IMR-90 (cell line): ENCODE results near the gene CORO7. TPM values are rescaled to one million over a fixed set of nuclear protein-coding genes. Genes with fewer than 3 reads are reported as not detected.

Experiments
- ATAC-seq: fragments of 200-7000 bp; cut with Tn5 transposase; 2 replicates; pipeline ENCODE4 v1.9.1; 2020; ENCODE audit warnings: low read depth, mild to moderate bottlenecking, moderate library complexity
- BruUV-seq: library from RNA; stranded (reverse); fragments of 400-500 nt; replicated peaks from 2 replicates; lab custom pipeline; 2021; lab: Mats Ljungman, UMichigan
- CTCF ChIA-PET: fragments of 300-600 bp; formaldehyde crosslinking; extraction: SDS; loops from one replicate; lab custom pipeline; 2021; ENCODE audit warnings: antibody characterized with exemption; lab: Yijun Ruan, JAX
- POLR2A ChIA-PET: fragments of 300-600 bp; sonication (Branson Sonifier 250); formaldehyde crosslinking; loops from one replicate; lab custom pipeline; 2022; ENCODE audit warnings: antibody characterized with exemption; ENCODE audit not compliant: unreplicated experiment; lab: Charles Lee
- DNase-seq: peaks from one replicate; pipeline ENCODE4 v3.0.0; 2013
- H2AFZ ChIP-seq: replicated peaks from 2 replicates; pipeline ENCODE3; 2013; ENCODE audit warnings: low read length, mild to moderate bottlenecking; ENCODE audit not compliant: poor library complexity
- H2AK5ac ChIP-seq: 2 replicates; pipeline ENCODE4 v1.6.1; 2013; ENCODE audit warnings: low read depth, low read length, inconsistent platforms
- H2AK9ac ChIP-seq: replicated peaks from 2 replicates; pipeline ENCODE3; 2013; ENCODE audit warnings: mild to moderate bottlenecking, low read depth, low read length, moderate library complexity; ENCODE audit not compliant: poor library complexity
- H2BK120ac ChIP-seq: 2 replicates; pipeline ENCODE4 v1.6.1; 2013; ENCODE audit warnings: low read depth, low read length, inconsistent platforms
- H2BK15ac ChIP-seq: 3 replicates; pipeline ENCODE4 v1.6.1; 2013; ENCODE audit warnings: low read depth, low read length, inconsistent platforms
- H2BK20ac ChIP-seq: 2 replicates; pipeline ENCODE4 v1.6.1; 2013; ENCODE audit warnings: low read depth, mild to moderate bottlenecking, inconsistent platforms, low read length, moderate library complexity
- H2BK5ac ChIP-seq: 2 replicates; pipeline ENCODE4 v1.6.1; 2013; ENCODE audit warnings: mild to moderate bottlenecking, low read depth, low read length, inconsistent platforms; ENCODE audit not compliant: poor library complexity, severe bottlenecking
- H3K14ac ChIP-seq: replicated peaks from 2 replicates; pipeline ENCODE4 v1.6.1; 2013; ENCODE audit warnings: low read depth, low read length, inconsistent platforms
- H3K18ac ChIP-seq: 2 replicates; pipeline ENCODE4 v1.6.1; 2013; ENCODE audit warnings: low read depth, low read length, control low read depth
- H3K23ac ChIP-seq: 2 replicates; pipeline ENCODE4 v1.6.1; 2013; ENCODE audit warnings: low read depth, low read length, inconsistent platforms
- H3K27ac ChIP-seq: 2 replicates; pipeline ENCODE4 v1.5.1; 2013; ENCODE audit warnings: mild to moderate bottlenecking, control low read depth, low read length; ENCODE audit not compliant: insufficient read depth
- H3K27me3 ChIP-seq: 2 replicates; pipeline ENCODE4 v1.6.1; 2013; ENCODE audit warnings: low read length; ENCODE audit not compliant: control insufficient read depth, insufficient read depth
- H3K36me3 ChIP-seq: 2 replicates; pipeline ENCODE4 v1.6.1; 2013; ENCODE audit warnings: low read length, mixed read lengths; ENCODE audit not compliant: control insufficient read depth, insufficient read depth
- H3K4ac ChIP-seq: 2 replicates; pipeline ENCODE4 v1.6.1; 2013; ENCODE audit warnings: low read depth, low read length, inconsistent platforms
- H3K4me1 ChIP-seq: 2 replicates; pipeline ENCODE4 v1.6.1; 2013; ENCODE audit warnings: low read length, mixed read lengths; ENCODE audit not compliant: control insufficient read depth, insufficient read depth
- H3K4me2 ChIP-seq: 2 replicates; pipeline ENCODE4 v1.6.1; 2013; ENCODE audit warnings: low read depth, mild to moderate bottlenecking, control low read depth, low read length, moderate library complexity
- H3K4me3 ChIP-seq: 2 replicates; pipeline ENCODE4 v1.5.1; 2013; ENCODE audit warnings: low read depth, mild to moderate bottlenecking, control low read depth, low read length, moderate library complexity; ENCODE audit not compliant: insufficient read depth
- H3K56ac ChIP-seq: 2 replicates; pipeline ENCODE4 v1.6.1; 2013; ENCODE audit warnings: low read length, inconsistent platforms; ENCODE audit not compliant: insufficient read depth; ENCODE audit errors: extremely low read depth
- H3K79me1 ChIP-seq, 2 experiments: 2 replicates each; pipeline ENCODE4 v1.6.1; 2013; ENCODE audit warnings: low read length in 2 of 2, inconsistent platforms in 1 of 2, low read depth in 1 of 2
- H3K9ac ChIP-seq: 2 replicates; pipeline ENCODE4 v1.6.1; 2013; ENCODE audit warnings: low read depth, low read length, control low read depth
- H3K9me1 ChIP-seq: 2 replicates; pipeline ENCODE4 v1.6.1; 2013; ENCODE audit warnings: low read length, inconsistent platforms; ENCODE audit not compliant: insufficient read depth
- H3K9me3 ChIP-seq: 2 replicates; pipeline ENCODE4 v1.6.1; 2013; ENCODE audit warnings: low read length; ENCODE audit not compliant: control insufficient read depth, insufficient read depth
- H4K20me1 ChIP-seq: 2 replicates; pipeline ENCODE4 v1.6.1; 2013; ENCODE audit warnings: low read length, inconsistent platforms; ENCODE audit not compliant: insufficient read depth
- H4K5ac ChIP-seq: 2 replicates; pipeline ENCODE4 v1.6.1; 2013; ENCODE audit warnings: mild to moderate bottlenecking, low read depth, low read length, control low read depth
- H4K8ac ChIP-seq, 2 experiments: 2 replicates each; pipeline ENCODE4 v1.6.1; 2013; ENCODE audit warnings: low read depth in 2 of 2, low read length in 2 of 2, control low read depth in 1 of 2, inconsistent platforms in 1 of 2
- H4K91ac ChIP-seq: 2 replicates; pipeline ENCODE4 v1.6.1; 2013; ENCODE audit warnings: low read depth, low read length, inconsistent platforms; ENCODE audit not compliant: insufficient read depth
- BHLHE40 ChIP-seq: fragments of 150-350 bp; IDR thresholded peaks from 2 replicates; pipeline ENCODE4 v1.6.1; 2016; ENCODE audit warnings: mild to moderate bottlenecking, low read depth, low read length
- CEBPB ChIP-seq: IDR thresholded peaks from 2 replicates; pipeline ENCODE4 v1.6.1; 2012; ENCODE audit warnings: low read depth, low read length, improper control_type of control experiment
- CHD1 ChIP-seq: IDR thresholded peaks from 2 replicates; pipeline ENCODE4 v1.6.1; 2012; ENCODE audit warnings: low read depth, low read length, improper control_type of control experiment
- ELK1 ChIP-seq: fragments of 150-350 bp; IDR thresholded peaks from 2 replicates; pipeline ENCODE4 v1.6.1; 2016; ENCODE audit warnings: low read depth, mild to moderate bottlenecking, low read length, moderate library complexity, borderline replicate concordance
- FOS ChIP-seq: fragments of 150-350 bp; IDR thresholded peaks from 2 replicates; pipeline ENCODE4 v1.6.1; 2016; ENCODE audit warnings: low read depth, low read length
- MAZ ChIP-seq: IDR thresholded peaks from 2 replicates; pipeline ENCODE4 v1.6.1; 2012; ENCODE audit warnings: low read depth, mild to moderate bottlenecking, low read length, improper control_type of control experiment, moderate library complexity, borderline replicate concordance
- MXI1 ChIP-seq: IDR thresholded peaks from 2 replicates; pipeline ENCODE4 v1.6.1; 2012; ENCODE audit warnings: low read depth, mild to moderate bottlenecking, low read length, moderate library complexity, borderline replicate concordance
- NFE2L2 ChIP-seq: fragments of 150-350 bp; IDR thresholded peaks from 2 replicates; pipeline ENCODE4 v1.6.1; 2016; ENCODE audit warnings: low read depth, mild to moderate bottlenecking, low read length
- POLR2A ChIP-seq: IDR thresholded peaks from 2 replicates; pipeline ENCODE4 v1.6.1; 2012; ENCODE audit warnings: mild to moderate bottlenecking, low read depth, low read length
- RAD21 ChIP-seq: IDR thresholded peaks from 2 replicates; pipeline ENCODE4 v1.6.1; 2012; ENCODE audit warnings: low read length, improper control_type of control experiment
- RCOR1 ChIP-seq: IDR thresholded peaks from 2 replicates; pipeline ENCODE4 v1.6.1; 2012; ENCODE audit warnings: mild to moderate bottlenecking, low read length, improper control_type of control experiment; ENCODE audit not compliant: insufficient replicate concordance
- SMC3 ChIP-seq: fragments of 150-350 bp; IDR thresholded peaks from 2 replicates; pipeline ENCODE4 v1.6.1; 2016; ENCODE audit warnings: low read depth, mild to moderate bottlenecking, antibody characterized with exemption, low read length, moderate library complexity
- USF2 ChIP-seq: fragments of 150-350 bp; IDR thresholded peaks from 2 replicates; pipeline ENCODE4 v1.6.1; 2017; ENCODE audit warnings: mild to moderate bottlenecking, antibody characterized with exemption, low read length, low read depth
- WGBS, 2 experiments: methylation state at CpG; one replicate each; pipeline versions ENCODE4 v1.1.5 to v1.1.7; 2013; ENCODE audit warnings: missing lambda C conversion rate in 2 of 2; ENCODE audit not compliant: insufficient read length in 1 of 2; ENCODE audit errors: extremely low coverage in 2 of 2; 5-methylcytosine and 5-hydroxymethylcytosine counted together
- dilution Hi-C: fragments of 300-500 bp; cut with HindIII; formaldehyde crosslinking; loops from one replicate; pipeline ENCODE4 v1.14.3; 2018; ENCODE audit warnings: low sequenced_read_pairs; ENCODE audit not compliant: unreplicated experiment
- in situ Hi-C: fragments of 300-500 bp; cut with MboI; formaldehyde crosslinking; loops from 3 replicates; pipeline ENCODE4 v1.14.3; 2019; ENCODE audit warnings: low sequenced_read_pairs, inconsistent platforms, mixed read lengths
- intact Hi-C: fragments of 100-400 bp; cut with micrococcal nuclease; formaldehyde crosslinking; loops from 2 replicates; pipeline ENCODE4 v1.10.0; 2022
- polyA plus RNA-seq, 3 experiments: library from polyadenylated mRNA; depleted of rRNA; stranded (reverse); fragments of >200 nt; gene quantifications; 2 replicates each; pipeline ENCODE4 v1.2.3, GENCODE V29; 2012; ENCODE audit warnings: low replicate concordance in 1 of 3
- total RNA-seq: library from RNA; depleted of rRNA; stranded (reverse); fragments of >200 nt; gene quantifications from 2 replicates; pipeline ENCODE4 v1.2.3, GENCODE V29; 2012
- TF ChIP-seq, protein P1 (sequence below): conservative IDR thresholded peaks from 2 replicates; pipeline ENCODE4 v1.5.1; 2012; ENCODE audit warnings: mild to moderate bottlenecking, low read depth, low read length, improper control_type of control experiment

The CORO7 gene
- total and polyA plus RNA-seq, 2 of the 4 experiments (the other 2 are of a cell fraction) = 6.3 to 26.7 TPM

DNA sequence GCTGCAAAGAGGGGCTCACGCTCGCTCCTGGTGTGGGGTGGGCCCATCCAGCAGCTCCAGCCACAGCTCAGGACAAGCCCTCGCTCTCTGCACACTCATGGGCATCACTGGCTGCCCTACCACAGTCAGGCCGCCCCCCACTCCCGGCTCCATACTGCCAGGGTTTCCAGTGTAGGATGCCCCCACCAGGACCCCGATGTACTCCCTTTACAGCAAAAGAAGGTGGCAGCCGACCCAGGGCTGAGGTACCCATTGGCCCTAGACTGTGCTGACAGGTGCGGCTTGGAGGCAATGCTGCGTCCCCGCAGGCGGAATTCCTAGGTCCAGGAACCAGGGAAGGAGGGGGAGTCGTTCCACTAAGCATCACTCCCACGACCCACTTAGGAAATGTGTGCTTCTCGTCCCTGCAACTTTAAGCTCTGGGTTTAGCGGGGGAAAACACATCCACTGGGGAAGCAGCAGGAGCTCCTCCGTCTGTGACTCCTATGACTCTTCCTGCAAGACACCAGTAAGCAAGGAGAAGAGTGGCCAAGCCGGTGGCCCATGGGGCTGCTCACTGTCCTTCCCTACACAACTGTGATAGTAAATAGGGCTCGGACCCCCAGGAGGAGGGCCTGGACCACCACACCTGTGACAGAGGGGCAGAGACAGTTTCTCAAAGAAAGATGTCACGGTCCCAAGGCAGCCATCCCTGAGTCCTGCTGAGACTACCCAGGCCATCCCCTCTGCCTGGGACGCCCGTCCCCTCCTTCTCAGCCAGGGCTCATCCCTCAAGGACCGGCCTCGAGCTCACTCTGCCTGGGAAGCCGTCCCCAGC is 13.1 kb downstream of the CORO7 start:
- intact Hi-C loops = loop anchor here (5.0 kb wide), 1 partner anchor 131 kb away; the partner anchor contains the start of gene TFAP4
- no peak overlapping the region for H2BK5ac ChIP-seq

More for the DNA sequence above, 13.1 kb downstream of the CORO7 start:
- H2BK120ac ChIP-seq = no peak overlapping the region
- TF ChIP-seq CHD1 (no peak), NFE2L2 (no peak), RCOR1 (no peak), CEBPB (no peak), RAD21 (no peak), USF2 (no peak), ELK1 (no peak), BHLHE40 (no peak), POLR2A (no peak), SMC3 (no peak), MXI1 (no peak), MAZ (no peak), FOS (no peak)
- TF ChIP-seq, protein P1, sequence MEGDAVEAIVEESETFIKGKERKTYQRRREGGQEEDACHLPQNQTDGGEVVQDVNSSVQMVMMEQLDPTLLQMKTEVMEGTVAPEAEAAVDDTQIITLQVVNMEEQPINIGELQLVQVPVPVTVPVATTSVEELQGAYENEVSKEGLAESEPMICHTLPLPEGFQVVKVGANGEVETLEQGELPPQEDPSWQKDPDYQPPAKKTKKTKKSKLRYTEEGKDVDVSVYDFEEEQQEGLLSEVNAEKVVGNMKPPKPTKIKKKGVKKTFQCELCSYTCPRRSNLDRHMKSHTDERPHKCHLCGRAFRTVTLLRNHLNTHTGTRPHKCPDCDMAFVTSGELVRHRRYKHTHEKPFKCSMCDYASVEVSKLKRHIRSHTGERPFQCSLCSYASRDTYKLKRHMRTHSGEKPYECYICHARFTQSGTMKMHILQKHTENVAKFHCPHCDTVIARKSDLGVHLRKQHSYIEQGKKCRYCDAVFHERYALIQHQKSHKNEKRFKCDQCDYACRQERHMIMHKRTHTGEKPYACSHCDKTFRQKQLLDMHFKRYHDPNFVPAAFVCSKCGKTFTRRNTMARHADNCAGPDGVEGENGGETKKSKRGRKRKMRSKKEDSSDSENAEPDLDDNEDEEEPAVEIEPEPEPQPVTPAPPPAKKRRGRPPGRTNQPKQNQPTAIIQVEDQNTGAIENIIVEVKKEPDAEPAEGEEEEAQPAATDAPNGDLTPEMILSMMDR = no peak
- H2AK5ac ChIP-seq = no peak overlapping the region
- H3K27ac ChIP-seq = no peak overlapping the region
- H3K14ac ChIP-seq = no peak overlapping the region
- H3K4me1 ChIP-seq = peaks cover 12% of the 10 kb centered on the region
- ChIA-PET CTCF (interaction anchor here (0.6 to 2.0 kb wide), 21 partner anchors 8 to 213 kb away, joined by 3 to 13 read pairs (median 4); partner anchors contain the start of genes PAM16 and TFAP4), POLR2A (no interaction called here)
- no peak overlapping the region for H2BK15ac ChIP-seq
- H3K18ac ChIP-seq = no peak overlapping the region
- H3K4me2 ChIP-seq = no peak overlapping the region
- in situ Hi-C loops = no loop called here
- no peak overlapping the region for H2BK20ac ChIP-seq
- 98% methylated on average over 7 of the region's 24 CpGs; no CpG with 5 or more reads in 1 of the 2 experiments for WGBS, 2 experiments
- no peak overlapping the region for H2AFZ ChIP-seq
- H3K27me3 ChIP-seq = no peaks in the 10 kb centered on the region
- H3K4me3 ChIP-seq = no peak overlapping the region
- peaks cover 23% of the 10 kb centered on the region for H4K20me1 ChIP-seq
- H3K56ac ChIP-seq = no peak overlapping the region
- peaks cover 8% of the 10 kb centered on the region for H3K9me1 ChIP-seq
- H3K9me3 ChIP-seq = no peaks in the 10 kb centered on the region
- no peak overlapping the region for H4K8ac ChIP-seq
- H3K4ac ChIP-seq = no peak overlapping the region
- H2AK9ac ChIP-seq = peak overlapping the region; percentile 50
- H4K91ac ChIP-seq = no peak overlapping the region
- H3K9ac ChIP-seq = no peak overlapping the region
- peak; percentile 2; the same call in 1 of the 2 replicates for ATAC-seq
- no TSS peak for BruUV-seq
- peaks cover 0 to 19% of the 10 kb centered on the region in 2 experiments; a peak in 2 of 4 replicates for H3K79me1 ChIP-seq
- peaks cover 24% of the 10 kb centered on the region for H3K36me3 ChIP-seq
- H4K5ac ChIP-seq = no peak overlapping the region
- no peak for DNase-seq
- dilution Hi-C loops = no loop called here
- H3K23ac ChIP-seq = no peak overlapping the region
